Right cardiac atrium (tissue), 5 donors: ENCODE results near the gene LYSMD2. TPM values are rescaled to one million over a fixed set of nuclear protein-coding genes. Genes with fewer than 3 reads are reported as not detected.
A peak's percentile ranks its signal among the peaks of the same experiment; 100 is the strongest.

Experiments used
- ATAC-seq, 2 donors: fragments of 200-7000 bp; cut with Tn5 transposase; one replicate each; pipeline versions ENCODE4 v1.8.0 to v1.9.1; 2020; ENCODE audit warnings: moderate library complexity in 2 of 2, mild to moderate bottlenecking in 1 of 2
- DNase-seq, 3 donors: peaks; one replicate each; pipeline ENCODE4 v3.0.0-alpha.2; 2020
- H3K27ac ChIP-seq: one replicate; pipeline ENCODE4 v1.5.1; 2013; ENCODE audit warnings: mild to moderate bottlenecking, low read length, control low read depth, moderate library complexity
- H3K27me3 ChIP-seq: one replicate; pipeline ENCODE4 v1.6.1; 2013; ENCODE audit not compliant: control insufficient read depth, insufficient read depth
- H3K4me1 ChIP-seq: one replicate; pipeline ENCODE4 v1.6.1; 2013; ENCODE audit warnings: low read length; ENCODE audit not compliant: control insufficient read depth, insufficient read depth
- H3K4me3 ChIP-seq: one replicate; pipeline ENCODE4 v1.5.1; 2013; ENCODE audit warnings: low read length, control low read depth
- H3K9me3 ChIP-seq: one replicate; pipeline ENCODE4 v1.6.1; 2013; ENCODE audit warnings: low read length; ENCODE audit not compliant: control insufficient read depth
- WGBS: extraction: QIAGEN DNeasy Blood & Tissue Kit; methylation state at CpG from one replicate; pipeline ENCODE4 v1.1.7; 2013; 5-methylcytosine and 5-hydroxymethylcytosine counted together
- intact Hi-C, 4 donors: fragments of 100-400 bp; cut with DNase I; formaldehyde crosslinking; loops; one replicate each; pipeline versions ENCODE4 v1.11.0 to v1.14.0; 2022 to 2023
- polyA plus RNA-seq: library from polyadenylated mRNA; stranded (reverse); fragments of 200-250 nt; gene quantifications from one replicate; pipeline ENCODE4 v1.2.3, GENCODE V29; 2013
- total RNA-seq, 4 donors: library from RNA; stranded (reverse); fragmentation: NEBNext Ultra II Directional; extraction: Animal tissue kit (Norgen Biotek cat#: 25700); gene quantifications; one replicate each; pipeline ENCODE4 v1.2.1, GENCODE V29; 2021
- donor health status: healthy with polysubstance abuse.
- donor health status: DM: no; HTN: yes; CAD: no.
- donor health status: DM: no; HTN: no; CAD: no.
- donor health status: DM: no; HTN: yes; CAD: no; lungs with severe emphysema.
- donor health status: DM: yes; HTN: yes; CAD: no.

Gene LYSMD2
- total and polyA plus RNA-seq, 5 donors, result 6.5 to 7.8 (median 6.8) TPM

GRCh38 chr15:51718746-51719145 is 18.7 kb downstream of the LYSMD2 start:
- H3K27me3 ChIP-seq, result no peaks in the 10 kb centered on the region
- H3K27ac ChIP-seq, result no peak overlapping the region
- intact Hi-C loops, result loop anchor here in 1 of 4 donors (10.0 kb wide), 1 partner anchor 546 kb away; no protein-coding TSS in a partner anchor
- ATAC-seq (no peak), DNase-seq (no peak)
- no peaks in the 10 kb centered on the region for H3K9me3 ChIP-seq
- H3K4me1 ChIP-seq, result peaks cover 7% of the 10 kb centered on the region
- no peak overlapping the region for H3K4me3 ChIP-seq
- 80% methylated on average over 3 of the region's 3 CpGs for WGBS

DNA sequence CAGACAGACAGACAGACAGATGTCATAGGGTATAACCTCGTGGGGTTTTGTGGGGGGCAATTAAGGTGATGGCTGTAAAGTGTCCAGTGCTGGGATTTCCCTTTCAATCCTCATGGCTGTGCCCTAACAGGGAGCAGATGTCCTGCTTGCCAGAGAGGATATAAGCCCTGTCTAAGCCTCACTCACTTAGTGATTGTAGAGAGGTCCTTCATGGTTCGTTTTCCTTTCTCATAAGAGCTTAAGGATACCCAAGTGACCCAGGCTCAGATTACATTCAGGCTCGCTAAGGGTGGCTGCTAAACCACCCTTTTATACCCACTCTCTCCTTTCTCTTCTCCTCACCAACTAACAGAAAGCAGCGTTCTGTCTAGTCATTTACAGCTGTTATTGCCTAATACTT is 19.2 kb downstream of the LYSMD2 start:
- ATAC-seq, result no peak
- WGBS, result 61% methylated on average over 4 of the region's 4 CpGs
- intact Hi-C loops, result loop anchor here in 1 of 4 donors (10.0 kb wide), 1 partner anchor 547 kb away; no protein-coding TSS in a partner anchor

DNA sequence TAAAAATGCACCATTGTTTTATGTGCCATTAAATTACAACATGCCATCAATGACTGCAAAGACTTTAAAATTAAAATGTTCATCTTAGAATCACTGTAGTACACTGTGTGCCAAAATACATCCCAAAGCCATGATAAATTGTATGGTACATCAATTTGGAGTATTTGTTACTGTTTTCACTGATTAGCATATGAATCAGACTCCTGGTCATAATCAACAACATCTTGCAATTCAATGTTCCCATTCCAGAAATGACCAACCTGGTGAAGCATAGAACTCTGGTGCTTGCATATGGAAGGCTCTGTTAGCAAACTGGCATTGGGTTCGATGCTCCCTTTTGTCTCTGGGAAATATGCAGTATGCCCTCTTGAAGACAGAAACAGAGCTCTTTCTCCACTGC is 22.5 kb downstream of the LYSMD2 start:
- no peak for ATAC-seq
- H3K4me1 ChIP-seq, result no peaks in the 10 kb centered on the region
- intact Hi-C loops, result loop anchor here in 1 of 4 donors (5.0 to 10.0 kb wide), 2 partner anchors 42 to 550 kb away; no protein-coding TSS in a partner anchor
- DNase-seq, result no peak
- no peaks in the 10 kb centered on the region for H3K27me3 ChIP-seq
- WGBS, result 98% methylated on average over 1 of the region's 1 CpG
- no peak overlapping the region for H3K4me3 ChIP-seq
- no peaks in the 10 kb centered on the region for H3K9me3 ChIP-seq
- H3K27ac ChIP-seq, result no peak overlapping the region

More for the DNA sequence above, 19.2 kb downstream of the LYSMD2 start:
- no peaks in the 10 kb centered on the region for H3K9me3 ChIP-seq
- H3K4me1 ChIP-seq, result peaks cover 7% of the 10 kb centered on the region
- no peak overlapping the region for H3K27ac ChIP-seq
- no peak overlapping the region for H3K4me3 ChIP-seq
- H3K27me3 ChIP-seq, result no peaks in the 10 kb centered on the region
- no peak for DNase-seq

GRCh38 chr15:51714162-51714561 is 23.3 kb downstream of the LYSMD2 start:
- intact Hi-C loops, result loop anchor here in 1 of 4 donors (5.0 to 10.0 kb wide), 2 partner anchors 43 to 551 kb away; no protein-coding TSS in a partner anchor
- DNase-seq, result no peak
- Histone ChIP-seq H3K9me3 (no peaks in the 10 kb centered on the region), H3K27ac (no peak overlapping the region), H3K4me3 (no peak overlapping the region), H3K4me1 (no peaks in the 10 kb centered on the region), H3K27me3 (no peaks in the 10 kb centered on the region)
- WGBS, result 80% methylated on average over 1 of the region's 1 CpG
- no peak for ATAC-seq

DNA sequence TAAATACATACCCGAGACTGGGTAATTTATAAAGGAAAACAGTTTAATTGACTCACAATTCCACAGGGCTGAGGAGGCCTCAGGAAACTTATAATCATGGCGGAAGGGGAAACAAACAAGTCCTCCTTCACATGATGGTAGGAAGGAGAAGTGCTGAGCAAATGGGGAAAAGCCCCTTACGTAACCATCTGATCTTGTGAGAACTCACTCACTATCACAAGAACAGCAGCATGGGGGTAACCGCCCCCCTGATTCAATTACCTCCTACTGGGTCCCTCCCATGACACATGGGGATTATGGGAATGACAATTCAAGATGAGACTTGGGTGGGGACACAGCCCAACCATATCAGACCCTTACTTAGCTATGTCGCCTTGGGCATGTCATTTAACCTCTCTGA is 28.4 kb downstream of the LYSMD2 start:
- no peak for ATAC-seq
- WGBS, result 95% methylated on average over 5 of the region's 5 CpGs

GRCh38 chr15:51708013-51708412 is 29.4 kb downstream of the LYSMD2 start:
- no peak overlapping the region for H3K27ac ChIP-seq
- no peaks in the 10 kb centered on the region for H3K27me3 ChIP-seq
- ATAC-seq (no peak), DNase-seq (no peak)
- H3K9me3 ChIP-seq, result no peaks in the 10 kb centered on the region
- H3K4me3 ChIP-seq, result no peak overlapping the region
- intact Hi-C loops, result no loop called here
- H3K4me1 ChIP-seq, result peaks cover 1% of the 10 kb centered on the region
- WGBS, result 48% methylated on average over 5 of the region's 5 CpGs

More for the DNA sequence above, 28.4 kb downstream of the LYSMD2 start:
- Histone ChIP-seq H3K4me1 (peaks cover 1% of the 10 kb centered on the region), H3K9me3 (no peaks in the 10 kb centered on the region), H3K27ac (no peak overlapping the region), H3K4me3 (no peak overlapping the region), H3K27me3 (no peaks in the 10 kb centered on the region)
- DNase-seq, result no peak
- intact Hi-C loops, result no loop called here

- Histone ChIP-seq H3K4me1 (peaks cover 1% of the 10 kb centered on the region), H3K9me3 (no peaks in the 10 kb centered on the region), H3K4me3 (no peak overlapping the region), H3K27ac (peak overlapping the region; percentile 37), H3K27me3 (no peaks in the 10 kb centered on the region)
- 55% methylated on average over 2 of the region's 2 CpGs for WGBS
- intact Hi-C loops, result no loop called here
- ATAC-seq (no peak), DNase-seq (no peak)
Measured at GRCh38 chr15:51706926-51707608, 30.4 kb downstream of the LYSMD2 start.

DNA sequence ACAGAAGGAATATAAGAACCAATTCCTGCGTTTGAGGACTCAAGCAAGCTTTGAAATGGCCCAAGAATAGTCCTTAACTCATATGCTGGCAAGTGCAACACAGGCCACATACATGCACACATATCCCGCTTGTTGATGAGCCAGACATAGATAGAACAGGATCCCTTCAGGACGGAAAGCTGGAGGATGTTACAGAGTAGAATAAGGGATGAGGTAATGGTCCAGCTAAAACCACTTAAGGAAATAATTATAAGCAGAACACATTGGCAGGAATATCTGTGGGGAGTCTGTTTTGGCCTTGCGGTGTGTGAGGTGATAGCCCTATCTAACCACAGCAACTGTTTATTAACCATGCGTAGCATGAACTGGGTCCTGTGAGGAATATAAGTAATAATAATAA is 31.2 kb downstream of the LYSMD2 start:
- intact Hi-C loops, result no loop called here
- 53% methylated on average over 5 of the region's 5 CpGs for WGBS
- ATAC-seq, result no peak

DNA sequence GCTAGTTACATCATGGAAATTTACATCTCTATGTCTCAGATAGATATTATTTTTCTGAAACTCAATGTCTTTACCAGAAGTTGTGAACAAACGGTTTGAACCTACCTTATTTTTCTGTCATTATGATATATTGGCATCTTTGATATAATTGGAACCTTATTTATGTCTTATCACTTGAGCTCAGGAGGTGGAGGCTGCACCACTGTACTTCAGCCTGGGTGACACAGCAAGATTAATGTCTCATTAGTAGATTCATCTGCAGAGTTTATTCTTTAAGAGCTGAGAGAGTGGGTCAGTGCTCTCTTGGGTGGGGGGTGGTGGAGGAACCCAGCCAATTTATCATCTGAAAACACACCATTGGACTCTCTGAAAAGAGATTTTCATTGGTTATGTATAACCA is 34.7 kb downstream of the LYSMD2 start:
- ATAC-seq, result no peak
- H3K27me3 ChIP-seq, result no peaks in the 10 kb centered on the region

More for the DNA sequence above, 31.2 kb downstream of the LYSMD2 start:
- no peaks in the 10 kb centered on the region for H3K27me3 ChIP-seq
- H3K27ac ChIP-seq, result no peak overlapping the region
- no peaks in the 10 kb centered on the region for H3K9me3 ChIP-seq
- H3K4me1 ChIP-seq, result peaks cover 1% of the 10 kb centered on the region
- H3K4me3 ChIP-seq, result no peak overlapping the region
- no peak for DNase-seq

DNA sequence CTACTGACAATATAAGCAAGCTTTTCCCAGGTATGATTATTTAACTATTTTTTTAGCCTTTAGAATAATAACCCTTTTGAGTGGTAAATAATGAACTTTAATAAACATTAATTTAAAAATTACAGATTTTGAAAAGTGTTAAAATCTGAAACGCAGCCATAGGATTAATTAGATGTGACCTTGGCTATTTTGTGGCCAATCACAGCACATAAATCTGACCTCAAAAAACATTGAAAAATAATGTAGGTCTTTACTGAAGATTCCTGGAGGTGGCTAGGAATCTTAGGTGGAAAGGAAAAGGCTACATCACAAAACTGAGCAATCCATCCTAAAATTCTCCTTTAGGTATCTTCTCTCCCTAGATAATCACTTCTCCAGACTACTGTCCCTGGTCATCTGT is 38.1 kb downstream of the LYSMD2 start:
- H3K9me3 ChIP-seq, result no peaks in the 10 kb centered on the region
- H3K27ac ChIP-seq, result no peak overlapping the region
- intact Hi-C loops, result no loop called here
- no peaks in the 10 kb centered on the region for H3K27me3 ChIP-seq
- H3K4me3 ChIP-seq, result no peak overlapping the region
- H3K4me1 ChIP-seq, result no peaks in the 10 kb centered on the region
- no peak for DNase-seq
- ATAC-seq, result no peak
- 95% methylated on average over 1 of the region's 1 CpG for WGBS

More for the DNA sequence above, 34.7 kb downstream of the LYSMD2 start:
- Histone ChIP-seq H3K4me1 (peaks cover 1% of the 10 kb centered on the region), H3K9me3 (no peaks in the 10 kb centered on the region), H3K27ac (no peak overlapping the region), H3K4me3 (no peak overlapping the region)
- no peak for DNase-seq
- 63% methylated on average over 1 of the region's 1 CpG for WGBS
- intact Hi-C loops, result no loop called here

DNA sequence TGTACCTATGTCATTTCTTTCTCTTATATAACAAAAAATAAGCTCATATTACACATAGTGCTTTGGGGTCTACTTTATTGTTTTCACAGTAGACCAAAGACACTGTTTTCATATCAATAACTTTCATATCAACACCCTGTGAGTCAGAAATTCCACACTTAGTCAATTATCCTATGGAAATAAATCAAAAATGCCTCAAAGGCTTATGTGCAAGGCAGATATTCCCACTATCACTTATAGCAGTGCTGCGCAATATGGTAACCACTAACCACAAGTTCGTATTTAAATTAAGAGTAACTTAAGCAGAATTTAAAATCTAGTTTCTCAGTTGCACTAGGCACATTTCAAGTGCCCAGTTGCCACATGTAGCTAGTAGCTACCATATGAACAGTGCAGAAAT is 40.3 kb downstream of the LYSMD2 start:
- Histone ChIP-seq H3K27ac (no peak overlapping the region), H3K27me3 (no peaks in the 10 kb centered on the region), H3K4me1 (no peaks in the 10 kb centered on the region), H3K4me3 (no peak overlapping the region), H3K9me3 (no peaks in the 10 kb centered on the region)
- intact Hi-C loops, result no loop called here
- 94% methylated on average over 2 of the region's 2 CpGs for WGBS
- no peak for ATAC-seq
- no peak for DNase-seq
